ENCODE results near the gene COLEC11. TPM values are rescaled to one million over a fixed set of nuclear protein-coding genes. Genes with fewer than 3 reads are reported as not detected.

COLEC11 gene
- total and polyA plus RNA-seq, 9 of the 15 experiments (the other 6 are each of a cell fraction or from before 2014, with no cell fraction given) = 0.32 to 4.3 (median 1.8) TPM

DNA sequence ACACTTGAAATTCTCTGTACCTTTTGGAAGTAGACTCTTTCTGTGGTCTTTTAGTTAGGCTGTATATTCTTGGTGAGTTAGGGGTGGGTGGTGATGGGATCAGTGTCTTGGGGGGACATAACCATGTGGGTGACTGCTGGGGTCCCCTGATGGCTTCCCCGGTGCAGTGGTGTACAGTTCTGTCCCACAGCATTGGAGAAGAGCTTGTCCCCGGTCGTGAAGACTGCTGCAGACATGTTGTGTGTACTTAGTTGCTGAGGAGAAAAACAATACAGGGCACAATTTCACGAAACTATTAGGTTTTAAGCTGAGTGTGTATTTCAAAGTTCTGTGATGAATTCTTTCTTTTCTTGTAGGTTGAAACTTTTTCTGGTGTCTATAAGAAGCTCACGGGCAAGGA is 14.5 kb upstream of the COLEC11 start (continued):
- TF ChIP-seq CAMTA2 (CRISPR knock-in tag; conservative IDR thresholded peaks at IDR 0.05) (no peak), HIVEP1 (CRISPR knock-in tag; IDR thresholded peaks at IDR 0.05) (no peak), TRIM24 (IDR thresholded peaks at IDR 0.05) (no peak), PTTG1 (tag; IDR thresholded peaks at IDR 0.05; ENCODE audit: low read depth) (no peak), KLF6 (CRISPR knock-in tag; IDR thresholded peaks at IDR 0.05; ENCODE audit: borderline replicate concordance) (no peak), ZNF224 (CRISPR knock-in tag; IDR thresholded peaks at IDR 0.05) (no peak), TSC22D4 (tag; IDR thresholded peaks at IDR 0.05) (no peak), RBM25 (IDR thresholded peaks at IDR 0.05; ENCODE audit: low read depth, low read length, severe bottlenecking) (no peak)
- TF ChIP-seq, protein P1, sequence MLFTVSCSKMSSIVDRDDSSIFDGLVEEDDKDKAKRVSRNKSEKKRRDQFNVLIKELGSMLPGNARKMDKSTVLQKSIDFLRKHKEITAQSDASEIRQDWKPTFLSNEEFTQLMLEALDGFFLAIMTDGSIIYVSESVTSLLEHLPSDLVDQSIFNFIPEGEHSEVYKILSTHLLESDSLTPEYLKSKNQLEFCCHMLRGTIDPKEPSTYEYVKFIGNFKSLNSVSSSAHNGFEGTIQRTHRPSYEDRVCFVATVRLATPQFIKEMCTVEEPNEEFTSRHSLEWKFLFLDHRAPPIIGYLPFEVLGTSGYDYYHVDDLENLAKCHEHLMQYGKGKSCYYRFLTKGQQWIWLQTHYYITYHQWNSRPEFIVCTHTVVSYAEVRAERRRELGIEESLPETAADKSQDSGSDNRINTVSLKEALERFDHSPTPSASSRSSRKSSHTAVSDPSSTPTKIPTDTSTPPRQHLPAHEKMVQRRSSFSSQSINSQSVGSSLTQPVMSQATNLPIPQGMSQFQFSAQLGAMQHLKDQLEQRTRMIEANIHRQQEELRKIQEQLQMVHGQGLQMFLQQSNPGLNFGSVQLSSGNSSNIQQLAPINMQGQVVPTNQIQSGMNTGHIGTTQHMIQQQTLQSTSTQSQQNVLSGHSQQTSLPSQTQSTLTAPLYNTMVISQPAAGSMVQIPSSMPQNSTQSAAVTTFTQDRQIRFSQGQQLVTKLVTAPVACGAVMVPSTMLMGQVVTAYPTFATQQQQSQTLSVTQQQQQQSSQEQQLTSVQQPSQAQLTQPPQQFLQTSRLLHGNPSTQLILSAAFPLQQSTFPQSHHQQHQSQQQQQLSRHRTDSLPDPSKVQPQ (CRISPR knock-in tag; IDR thresholded peaks at IDR 0.05; ENCODE audit: borderline replicate concordance) = no peak
